KMS-11 (cell line): Measurements from ENCODE around the gene APLN.

ENCODE experiments used
- H2AFZ ChIP-seq: fragments of 200-600 bp; sonication (generic); 2 replicates; pipeline ENCODE4 v1.6.1; 2016; ENCODE audit warnings: antibody characterized with exemption, mixed run types, low read depth
- H3K27ac ChIP-seq: fragments of 200-600 bp; sonication (generic); 2 replicates; pipeline ENCODE4 v1.6.1; 2016; ENCODE audit warnings: mild to moderate bottlenecking, mixed run types
- H3K27me3 ChIP-seq: fragments of 200-600 bp; sonication (generic); 2 replicates; pipeline ENCODE4 v1.6.1; 2017; ENCODE audit warnings: mild to moderate bottlenecking, low read depth, mixed run types, moderate library complexity; ENCODE audit not compliant: insufficient read depth
- H3K36me3 ChIP-seq: fragments of 200-600 bp; sonication (generic); 2 replicates; pipeline ENCODE4 v1.6.1; 2017; ENCODE audit warnings: mild to moderate bottlenecking, mixed run types; ENCODE audit not compliant: insufficient read depth
- H3K4me1 ChIP-seq: fragments of 200-600 bp; sonication (generic); 2 replicates; pipeline ENCODE4 v1.6.1; 2016; ENCODE audit warnings: mild to moderate bottlenecking, low read depth, mixed run types; ENCODE audit not compliant: poor library complexity, severe bottlenecking
- H3K4me2 ChIP-seq: fragments of 200-600 bp; sonication (generic); 2 replicates; pipeline ENCODE4 v1.7.0; 2016; ENCODE audit warnings: mild to moderate bottlenecking, mixed run types
- H3K4me3 ChIP-seq: fragments of 200-600 bp; sonication (generic); IDR thresholded peaks from 2 replicates; pipeline ENCODE4 v1.6.1; 2017; ENCODE audit warnings: low read depth, low read length, mixed read lengths; ENCODE audit not compliant: insufficient read depth
- H3K79me2 ChIP-seq: fragments of 200-600 bp; sonication (generic); 2 replicates; pipeline ENCODE4 v1.6.1; 2016; ENCODE audit warnings: low read depth, mixed run types; ENCODE audit not compliant: insufficient read depth
- H3K9ac ChIP-seq: fragments of 200-600 bp; sonication (generic); 2 replicates; pipeline ENCODE4 v1.6.1; 2016; ENCODE audit warnings: mild to moderate bottlenecking, mixed run types
- H4K20me1 ChIP-seq: fragments of 200-600 bp; sonication (generic); 2 replicates; pipeline ENCODE4 v1.6.1; 2016; ENCODE audit warnings: mild to moderate bottlenecking, mixed run types; ENCODE audit not compliant: insufficient read depth
- CTCF ChIP-seq: fragments of 200-600 bp; sonication (generic); conservative IDR thresholded peaks from 2 replicates; pipeline ENCODE4 v1.6.1; 2017; ENCODE audit warnings: low read depth, mild to moderate bottlenecking, antibody characterized with exemption, low read length, moderate library complexity, mixed read lengths

The APLN gene

GRCh38 chrX:129613596-129613995 is 41.2 kb downstream of the APLN start:
- H2AFZ ChIP-seq, result no peak overlapping the region
- H3K4me2 ChIP-seq, result 0 out of 2 replicates have a peak overlapping the region, but pooled peaks have one; percentile 29
- H3K9ac ChIP-seq, result no peak overlapping the region
- no peaks in the 10 kb centered on the region for H4K20me1 ChIP-seq
- H3K27ac ChIP-seq, result no peak overlapping the region
- peaks cover 12% of the 10 kb centered on the region for H3K4me1 ChIP-seq
- no peaks in the 10 kb centered on the region for H3K27me3 ChIP-seq
- no peaks in the 10 kb centered on the region for H3K36me3 ChIP-seq
- no peak for TF ChIP-seq CTCF
- no peaks in the 10 kb centered on the region for H3K79me2 ChIP-seq
- H3K4me3 ChIP-seq, result no peak overlapping the region

GRCh38 chrX:129612396-129612795 is 42.4 kb downstream of the APLN start:
- H3K4me1 ChIP-seq, result peaks cover 12% of the 10 kb centered on the region
- no peak for TF ChIP-seq CTCF
- no peaks in the 10 kb centered on the region for H3K79me2 ChIP-seq
- H4K20me1 ChIP-seq, result no peaks in the 10 kb centered on the region
- H3K27ac ChIP-seq, result no peak overlapping the region
- no peaks in the 10 kb centered on the region for H3K36me3 ChIP-seq
- H2AFZ ChIP-seq, result no peak overlapping the region
- H3K9ac ChIP-seq, result no peak overlapping the region
- H3K27me3 ChIP-seq, result no peaks in the 10 kb centered on the region
- H3K4me2 ChIP-seq, result no peak overlapping the region
- no peak overlapping the region for H3K4me3 ChIP-seq

GRCh38 chrX:129609395-129609794 is 45.4 kb downstream of the APLN start:
- peaks cover 19% of the 10 kb centered on the region for H3K4me1 ChIP-seq
- peak; percentile 20; the same call in 1 of the 2 replicates for TF ChIP-seq CTCF
- no peak overlapping the region for H3K9ac ChIP-seq
- H3K4me3 ChIP-seq, result no peak overlapping the region
- H2AFZ ChIP-seq, result no peak overlapping the region
- H3K27me3 ChIP-seq, result no peaks in the 10 kb centered on the region
- H3K27ac ChIP-seq, result no peak overlapping the region
- H3K4me2 ChIP-seq, result no peak overlapping the region
- H4K20me1 ChIP-seq, result no peaks in the 10 kb centered on the region
- no peaks in the 10 kb centered on the region for H3K36me3 ChIP-seq
- no peaks in the 10 kb centered on the region for H3K79me2 ChIP-seq

- no peaks in the 10 kb centered on the region for H4K20me1 ChIP-seq
- H3K4me1 ChIP-seq, result peaks cover 12% of the 10 kb centered on the region
- H3K4me3 ChIP-seq, result no peak overlapping the region
- H3K36me3 ChIP-seq, result no peaks in the 10 kb centered on the region
- no peak overlapping the region for H3K27ac ChIP-seq
- H3K9ac ChIP-seq, result no peak overlapping the region
- no peak overlapping the region for H2AFZ ChIP-seq
- no peaks in the 10 kb centered on the region for H3K27me3 ChIP-seq
- TF ChIP-seq CTCF, result no peak
- no peaks in the 10 kb centered on the region for H3K79me2 ChIP-seq
- H3K4me2 ChIP-seq, result no peak overlapping the region
Observed at GRCh38 chrX:129608496-129608895, 46.3 kb downstream of the APLN start.

- Histone ChIP-seq H3K9ac (no peak overlapping the region), H4K20me1 (no peaks in the 10 kb centered on the region), H3K27me3 (no peaks in the 10 kb centered on the region), H2AFZ (peak overlapping the region; percentile 36; the same call in 1 of the 2 replicates), H3K79me2 (no peaks in the 10 kb centered on the region), H3K4me2 (0 out of 2 replicates have a peak overlapping the region, but pooled peaks have one; percentile 36), H3K36me3 (no peaks in the 10 kb centered on the region), H3K27ac (no peak overlapping the region), H3K4me3 (no peak overlapping the region), H3K4me1 (peaks cover 8% of the 10 kb centered on the region)
- TF ChIP-seq CTCF, result peak; percentile 83
Observed at GRCh38 chrX:129606918-129607317, 47.8 kb downstream of the APLN start.
